Transverse colon (tissue), 4 donors: ENCODE measurements around the gene POLE. TPM values are rescaled to one million over a fixed set of nuclear protein-coding genes. Genes with fewer than 3 reads are reported as not detected.

Experiments
- DNase-seq: peaks from one replicate; pipeline ENCODE4 v3.0.0-alpha.2; 2019
- H3K27ac ChIP-seq, 4 donors: fragments of 200-600 bp; sonication (generic); 2 replicates each; pipeline ENCODE4 v1.5.1; 2016 to 2018; ENCODE audit warnings: inconsistent platforms in 4 of 4
- H3K27me3 ChIP-seq: fragments of 200-600 bp; sonication (generic); 2 replicates; pipeline ENCODE4 v1.5.1; 2017; ENCODE audit warnings: inconsistent platforms
- H3K36me3 ChIP-seq, 4 donors: fragments of 200-600 bp; sonication (generic); 2 replicates each; pipeline ENCODE4 v1.5.1; 2017 to 2019; ENCODE audit warnings: inconsistent platforms in 4 of 4
- H3K4me1 ChIP-seq, 4 donors: fragments of 200-600 bp; sonication (generic); 2 replicates each; pipeline ENCODE4 v1.5.1; 2017 to 2020; ENCODE audit warnings: inconsistent platforms in 4 of 4
- H3K4me3 ChIP-seq, 4 donors: fragments of 200-600 bp; sonication (generic); 1 replicate in 1 of 4; 2 replicates in 3 of 4; pipeline versions ENCODE4 v1.5.1 to v1.6.1; 2017 to 2019; ENCODE audit warnings: inconsistent platforms in 4 of 4
- H3K9me3 ChIP-seq, 2 donors: fragments of 200-600 bp; sonication (generic); 2 replicates each; pipeline ENCODE4 v1.5.1; 2017 to 2019; ENCODE audit warnings: inconsistent platforms in 2 of 2
- EP300 ChIP-seq: sonication (generic); formaldehyde crosslinking; IDR thresholded peaks from one replicate; pipeline ENCODE4 v1.6.1; 2017; ENCODE audit warnings: antibody characterized with exemption, low read depth
- POLR2A ChIP-seq: fragments of 450-650 bp; IDR thresholded peaks from one replicate; pipeline ENCODE4 v1.6.1; 2016; ENCODE audit warnings: antibody characterized with exemption, mild to moderate bottlenecking, moderate library complexity
- POLR2AphosphoS5 ChIP-seq, 3 donors: sonication (generic); formaldehyde crosslinking; IDR thresholded peaks; one replicate each; pipeline ENCODE4 v1.6.1; 2016; ENCODE audit warnings: antibody characterized with exemption in 3 of 3
- WGBS, 2 donors: methylation state at CpG; one replicate each; pipeline ENCODE4 v1.1.5; 2018; ENCODE audit warnings: low coverage in 1 of 2; 5-methylcytosine and 5-hydroxymethylcytosine counted together
- in situ Hi-C, 4 donors: fragments of 200-750 bp; cut with MboI; loops; one replicate each; pipeline versions ENCODE4 v1.15.0 to v1.15.1; 2017; ENCODE audit warnings: low sequenced_read_pairs in 3 of 4, low pct_ligation_motif_present in 1 of 4, low pct_unique_long_range_greater_than_20kb in 1 of 4
- intact Hi-C: fragments of 100-400 bp; cut with DNase I; formaldehyde crosslinking; loops from one replicate; pipeline ENCODE4 v1.15.1; 2023; ENCODE audit warnings: low total_unique reads
- total RNA-seq, 4 donors: library from RNA; depleted of rRNA; stranded (reverse); fragments of >200 nt; gene quantifications; one replicate each; pipeline ENCODE4 v1.1.0, GENCODE V29; 2016
- TF ChIP-seq, protein P1 (sequence below), 5 experiments: fragments of 200-600 bp in 3 of 5; fragments of 450-650 bp in 2 of 5; sonication (generic) in 3 of 5; IDR thresholded peaks; 1 replicate in 2 of 5; 2 replicates in 3 of 5; pipeline ENCODE4 v1.5.1; 2016 to 2017; ENCODE audit warnings: antibody characterized with exemption in 5 of 5, inconsistent platforms in 3 of 5, mild to moderate bottlenecking in 2 of 5, moderate library complexity in 1 of 5

POLE gene
- total RNA-seq, 4 donors from 2014 or later: 57.0 to 204 (median 74.1) TPM

DNA sequence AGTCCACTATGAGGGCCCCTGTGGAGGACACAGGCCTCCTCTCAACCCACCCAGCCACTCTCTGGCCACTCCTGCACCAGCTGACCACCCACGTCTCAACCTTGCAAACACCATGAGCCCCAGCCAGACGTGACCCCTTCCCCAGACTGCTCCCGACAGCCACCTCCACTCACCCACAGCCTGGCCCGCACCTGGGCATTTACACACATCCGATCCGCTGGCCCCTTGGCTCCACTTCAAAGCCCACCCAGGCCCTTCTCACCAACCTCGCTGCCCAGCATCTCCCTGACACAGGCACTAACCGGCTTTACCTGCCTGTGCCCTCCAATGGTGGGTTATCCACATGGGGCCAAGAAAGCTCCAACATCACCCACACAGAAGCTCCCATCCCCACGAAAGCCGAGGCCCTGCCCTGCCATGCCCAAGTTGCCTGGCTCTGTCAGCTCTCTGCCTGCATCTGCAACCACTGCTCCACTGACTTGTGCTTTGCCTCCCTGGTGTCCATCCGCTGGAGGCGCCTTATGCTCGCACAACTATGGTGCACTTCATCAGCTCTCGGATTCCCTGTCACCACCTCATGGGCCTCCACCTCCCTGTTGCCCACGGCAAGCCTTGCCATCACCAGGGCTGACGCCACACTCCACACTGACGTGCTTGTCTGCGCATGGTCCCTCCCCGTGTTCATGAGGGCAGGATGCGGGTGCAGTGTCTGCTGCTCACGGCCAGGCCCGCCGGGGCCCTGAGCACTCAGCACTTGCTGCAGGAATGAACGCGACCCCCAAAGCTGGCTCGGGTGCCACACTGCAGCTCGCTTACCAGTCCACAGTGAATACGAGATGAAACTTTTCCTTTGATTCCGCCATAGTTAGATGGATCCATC, 51.8 kb downstream of the POLE start:
- Histone ChIP-seq H3K4me1 (no peaks in the 10 kb centered on the region), H3K27ac (no peak overlapping the region), H3K36me3 (peaks cover 0 to 21% (median 8%) of the 10 kb centered on the region in 4 donors), H3K27me3 (no peaks in the 10 kb centered on the region), H3K4me3 (no peak overlapping the region), H3K9me3 (no peaks in the 10 kb centered on the region)
- intact Hi-C loops (no loop called here), in situ Hi-C loops (no loop called here)
- no peak for DNase-seq
- WGBS, 2 donors: 90 to 93% methylated on average over 3 to 29 of the region's 29 CpGs
- TF ChIP-seq, protein P1, sequence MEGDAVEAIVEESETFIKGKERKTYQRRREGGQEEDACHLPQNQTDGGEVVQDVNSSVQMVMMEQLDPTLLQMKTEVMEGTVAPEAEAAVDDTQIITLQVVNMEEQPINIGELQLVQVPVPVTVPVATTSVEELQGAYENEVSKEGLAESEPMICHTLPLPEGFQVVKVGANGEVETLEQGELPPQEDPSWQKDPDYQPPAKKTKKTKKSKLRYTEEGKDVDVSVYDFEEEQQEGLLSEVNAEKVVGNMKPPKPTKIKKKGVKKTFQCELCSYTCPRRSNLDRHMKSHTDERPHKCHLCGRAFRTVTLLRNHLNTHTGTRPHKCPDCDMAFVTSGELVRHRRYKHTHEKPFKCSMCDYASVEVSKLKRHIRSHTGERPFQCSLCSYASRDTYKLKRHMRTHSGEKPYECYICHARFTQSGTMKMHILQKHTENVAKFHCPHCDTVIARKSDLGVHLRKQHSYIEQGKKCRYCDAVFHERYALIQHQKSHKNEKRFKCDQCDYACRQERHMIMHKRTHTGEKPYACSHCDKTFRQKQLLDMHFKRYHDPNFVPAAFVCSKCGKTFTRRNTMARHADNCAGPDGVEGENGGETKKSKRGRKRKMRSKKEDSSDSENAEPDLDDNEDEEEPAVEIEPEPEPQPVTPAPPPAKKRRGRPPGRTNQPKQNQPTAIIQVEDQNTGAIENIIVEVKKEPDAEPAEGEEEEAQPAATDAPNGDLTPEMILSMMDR (IDR thresholded peaks at IDR 0.05): no peak
- no peak for TF ChIP-seq POLR2A
- no peak for TF ChIP-seq POLR2AphosphoS5 (IDR thresholded peaks at IDR 0.05)
- TF ChIP-seq EP300: no peak

DNA sequence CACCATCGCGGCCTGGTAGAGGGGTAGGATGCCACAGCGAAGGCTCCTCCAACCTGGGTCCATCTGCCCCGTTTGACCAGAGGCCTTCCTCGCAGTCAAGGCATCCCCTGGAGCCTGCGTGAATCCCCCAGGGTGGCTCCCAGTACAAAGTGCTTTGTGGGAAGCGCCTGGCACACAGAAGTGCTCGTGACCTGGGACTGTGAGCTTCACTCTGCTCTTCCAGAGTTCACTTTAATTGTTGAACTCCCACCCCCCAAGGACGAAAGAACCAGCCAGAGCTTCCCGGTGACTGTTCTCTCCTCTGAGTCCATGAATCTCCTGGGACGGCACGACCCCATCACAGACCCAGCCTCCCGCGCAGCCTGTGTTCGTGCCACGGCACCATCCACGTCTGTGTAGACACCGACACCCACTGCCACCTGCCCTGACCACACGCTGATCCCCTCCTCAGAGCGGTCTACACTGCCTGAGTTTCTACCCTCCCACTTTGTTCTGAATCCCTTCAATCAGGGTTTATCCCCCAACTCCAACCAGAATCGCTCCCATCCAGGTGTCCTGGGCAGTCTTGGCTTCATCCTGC, 52.6 kb downstream of the POLE start:
- intact Hi-C loops (no loop called here), in situ Hi-C loops (no loop called here)
- Histone ChIP-seq H3K27ac (no peak overlapping the region), H3K4me3 (no peak overlapping the region), H3K4me1 (no peaks in the 10 kb centered on the region), H3K9me3 (no peaks in the 10 kb centered on the region), H3K27me3 (no peaks in the 10 kb centered on the region), H3K36me3 (peaks cover 0 to 24% (median 10%) of the 10 kb centered on the region in 4 donors)
- 94 to 97% methylated on average over 11 to 21 of the region's 21 CpGs for WGBS, 2 donors
- DNase-seq: no peak
- TF ChIP-seq, protein P1 (IDR thresholded peaks at IDR 0.05): no peak
- no peak for TF ChIP-seq POLR2AphosphoS5 (IDR thresholded peaks at IDR 0.05)
- no peak for TF ChIP-seq EP300
- TF ChIP-seq POLR2A: no peak

DNA sequence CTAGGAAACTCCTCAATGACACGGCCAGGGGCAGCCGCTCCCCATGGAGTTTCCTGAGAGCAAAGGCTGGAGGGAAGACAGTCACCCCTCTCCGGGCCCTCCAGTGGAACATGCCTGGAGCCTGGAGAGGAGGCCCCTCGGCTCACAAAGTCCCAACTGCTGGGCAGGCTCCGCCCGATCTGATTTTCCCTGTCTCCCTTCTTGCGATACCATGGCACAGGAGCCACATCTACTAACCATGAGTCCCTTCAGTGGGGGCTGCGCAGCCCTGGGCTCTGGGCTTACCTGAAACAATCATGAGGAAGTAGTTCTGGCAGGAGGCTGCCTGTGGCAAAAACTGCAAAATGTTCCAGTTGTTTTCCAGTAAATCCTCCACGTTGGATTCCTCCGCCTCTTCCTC, 53.2 kb downstream of the POLE start:
- intact Hi-C loops: no loop called here
- in situ Hi-C loops: no loop called here
- TF ChIP-seq, protein P1 (IDR thresholded peaks at IDR 0.05): no peak
- TF ChIP-seq POLR2A (no peak), POLR2AphosphoS5 (IDR thresholded peaks at IDR 0.05) (no peak), EP300 (no peak)
- no peak for DNase-seq
- Histone ChIP-seq H3K36me3 (peaks cover 0 to 24% (median 10%) of the 10 kb centered on the region in 4 donors), H3K4me1 (no peaks in the 10 kb centered on the region), H3K27me3 (no peaks in the 10 kb centered on the region), H3K9me3 (no peaks in the 10 kb centered on the region), H3K4me3 (no peak overlapping the region), H3K27ac (no peak overlapping the region)
- WGBS, 2 donors: 83 to 91% methylated on average over 4 to 10 of the region's 10 CpGs

DNA sequence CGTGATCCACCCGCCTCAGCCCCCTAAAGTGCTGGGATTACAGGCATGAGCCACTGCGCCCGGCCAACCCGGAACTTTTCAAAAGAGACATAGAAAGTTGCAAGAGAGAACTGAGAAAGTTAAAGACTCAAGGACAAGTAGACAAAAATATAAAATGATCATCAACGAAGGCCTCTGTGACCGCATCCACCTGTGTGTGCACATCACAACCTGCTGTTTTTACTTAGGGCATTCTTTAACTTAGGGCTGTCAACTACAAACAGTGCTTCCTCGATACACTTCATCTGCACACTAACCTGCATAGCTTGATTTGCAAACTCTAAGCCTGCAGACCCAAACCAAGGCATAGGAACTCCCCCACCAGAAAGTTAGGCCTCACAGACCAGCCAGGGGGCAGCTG, 53.7 kb downstream of the POLE start:
- H3K36me3 ChIP-seq: peaks cover 0 to 24% (median 10%) of the 10 kb centered on the region in 4 donors
- 94 to 96% methylated on average over 7 to 8 of the region's 8 CpGs for WGBS, 2 donors

More for the DNA sequence above, 53.7 kb downstream of the POLE start:
- no peaks in the 10 kb centered on the region for H3K27me3 ChIP-seq
- TF ChIP-seq POLR2AphosphoS5 (IDR thresholded peaks at IDR 0.05) (no peak), POLR2A (no peak), EP300 (no peak)
- TF ChIP-seq, protein P1 (IDR thresholded peaks at IDR 0.05): no peak
- in situ Hi-C loops: no loop called here
- no peaks in the 10 kb centered on the region for H3K9me3 ChIP-seq
- no peak overlapping the region for H3K27ac ChIP-seq
- H3K4me1 ChIP-seq: no peaks in the 10 kb centered on the region
- H3K4me3 ChIP-seq: no peak overlapping the region
- intact Hi-C loops: no loop called here
- no peak for DNase-seq
